K562 (cell line): ENCODE results near the gene SH3TC2. TPM values are rescaled to one million over a fixed set of nuclear protein-coding genes. Genes with fewer than 3 reads are reported as not detected.

ENCODE experiments used
- CC2D1A ChIP-seq: fragments of 450-650 bp; IDR thresholded peaks from 2 replicates; pipeline ENCODE4 v1.6.1; 2017; ENCODE audit warnings: mild to moderate bottlenecking
- GABPB1 ChIP-seq: sonication (generic); formaldehyde crosslinking; IDR thresholded peaks from 2 replicates; pipeline ENCODE4 v1.8.0; 2022; ENCODE audit warnings: mild to moderate bottlenecking, missing genetic modification reagents
- GTF2A2 ChIP-seq: IDR thresholded peaks from 2 replicates; pipeline ENCODE4 v1.6.1; 2016; ENCODE audit warnings: mild to moderate bottlenecking, missing genetic modification characterization, missing compliant biosample characterization
- JUN ChIP-seq, 2 experiments: sonication (generic) in 1 of 2; formaldehyde crosslinking in 1 of 2; IDR thresholded peaks; 2 replicates each; pipeline versions ENCODE4 v1.6.1 to v1.8.0; 2012 to 2022; ENCODE audit warnings: borderline replicate concordance in 2 of 2, mild to moderate bottlenecking in 2 of 2, improper control_type of control experiment in 1 of 2, low read depth in 1 of 2, low read length in 1 of 2, missing genetic modification reagents in 1 of 2
- KDM4B ChIP-seq, 2 experiments: fragments of 450-650 bp in 1 of 2; sonication (generic) in 1 of 2; IDR thresholded peaks; 2 replicates each; pipeline ENCODE4 v1.6.1; 2016 to 2017; ENCODE audit warnings: borderline replicate concordance in 2 of 2, antibody characterized with exemption in 1 of 2, low read depth in 1 of 2, mild to moderate bottlenecking in 1 of 2
- LCOR ChIP-seq: sonication (generic); formaldehyde crosslinking; IDR thresholded peaks from 2 replicates; pipeline ENCODE4 v1.8.0; 2022; ENCODE audit warnings: mild to moderate bottlenecking, missing genetic modification reagents
- MEIS2 ChIP-seq: fragments of 450-650 bp; IDR thresholded peaks from 2 replicates; pipeline ENCODE4 v1.6.1; 2014; ENCODE audit warnings: mild to moderate bottlenecking; ENCODE audit not compliant: partially characterized antibody
- NR2C2 ChIP-seq, 2 experiments: fragments of 200-800 bp in 1 of 2; sonication (Bioruptor generic) in 1 of 2; sonication (generic) in 1 of 2; formaldehyde crosslinking in 1 of 2; IDR thresholded peaks; 2 replicates each; pipeline versions ENCODE4 v1.6.1 to v1.8.0; 2016 to 2022; ENCODE audit warnings: mild to moderate bottlenecking in 1 of 2, missing compliant biosample characterization in 1 of 2, missing genetic modification characterization in 1 of 2, missing genetic modification reagents in 1 of 2
- RHOXF2B ChIP-seq: fragments of 250-450 bp; sonication (Bioruptor Pico); conservative IDR thresholded peaks from 2 replicates; pipeline ENCODE4 v1.5.1; 2021
- STAT5B ChIP-seq: fragments of 250-450 bp; sonication (Bioruptor Pico); IDR thresholded peaks from 2 replicates; pipeline ENCODE4 v1.8.0; 2021; ENCODE audit warnings: mild to moderate bottlenecking, inconsistent platforms
- TEAD4 ChIP-seq, 2 experiments: sonication (generic) in 1 of 2; formaldehyde crosslinking in 1 of 2; IDR thresholded peaks; 2 replicates each; pipeline versions ENCODE4 v1.6.1 to v1.8.0; 2012 to 2022; ENCODE audit warnings: borderline replicate concordance in 1 of 2, inconsistent platforms in 1 of 2, low read length in 1 of 2, mild to moderate bottlenecking in 1 of 2, missing genetic modification reagents in 1 of 2
- U2AF1 ChIP-seq: fragments of 200-400 bp; formaldehyde crosslinking; optimal IDR thresholded peaks from 2 replicates; pipeline ENCODE3; 2017; ENCODE audit warnings: mild to moderate bottlenecking, low read depth, low read length, moderate library complexity
- ZKSCAN3 ChIP-seq: fragments of 250-450 bp; sonication (Bioruptor Pico); IDR thresholded peaks from 2 replicates; pipeline ENCODE4 v1.4.0; 2020
- ZNF586 ChIP-seq: fragments of 450-650 bp; formaldehyde crosslinking; conservative IDR thresholded peaks from 2 replicates; pipeline ENCODE4 v1.4.0; 2020; ENCODE audit warnings: mild to moderate bottlenecking, moderate library complexity
- ZNF644 ChIP-seq: fragments of 200-800 bp; sonication (Bioruptor generic); IDR thresholded peaks from 2 replicates; pipeline ENCODE4 v1.6.1; 2016; ENCODE audit warnings: low read depth, missing genetic modification characterization, missing compliant biosample characterization
- ZNF778 ChIP-seq: fragments of 450-650 bp; formaldehyde crosslinking; IDR thresholded peaks from 2 replicates; pipeline ENCODE4 v1.4.0; 2020; ENCODE audit warnings: mild to moderate bottlenecking, moderate library complexity
- polyA plus RNA-seq, 8 experiments: library from polyadenylated mRNA; depleted of rRNA in 4 of 8; stranded (reverse) in 5 of 8; unstranded in 3 of 8; fragments of >200 nt; fragmentation: Nextera tagmentation in 2 of 8; fragmentation: Illumina TruSeq in 1 of 8; extraction: Ambion mirVana in 2 of 8; extraction: Trizol in 1 of 8; gene quantifications; 2 replicates each; pipeline versions ENCODE4 v1.2.1 to v1.2.3, GENCODE V29; 2011 to 2014; ENCODE audit warnings: inconsistent platforms in 1 of 8, missing spikeins in 1 of 8
- total RNA-seq, 7 experiments: library from RNA; depleted of rRNA in 6 of 7; stranded (reverse); fragments of >200 nt in 6 of 7; fragmentation: Illumina TruSeq in 2 of 7; extraction: Trizol in 2 of 7; gene quantifications; 2 replicates each; pipeline versions ENCODE4 v1.2.1 to v1.2.3, GENCODE V29; 2011 to 2021; ENCODE audit warnings: low replicate concordance in 1 of 7
- TF ChIP-seq, protein P1 (sequence below): fragments of 450-650 bp; IDR thresholded peaks from 2 replicates; pipeline ENCODE4 v1.6.1; 2016; ENCODE audit warnings: borderline replicate concordance
- TF ChIP-seq, protein P2 (sequence below): fragments of 250-450 bp; sonication (Bioruptor Pico); IDR thresholded peaks from 2 replicates; pipeline ENCODE4 v1.5.1; 2021; ENCODE audit warnings: mild to moderate bottlenecking

The SH3TC2 gene
- total and polyA plus RNA-seq, 9 of the 15 experiments (the other 6 are each of a cell fraction or from before 2014, with no cell fraction given), result 0.03 to 0.80 (median 0.55) TPM; not detected in 1

DNA sequence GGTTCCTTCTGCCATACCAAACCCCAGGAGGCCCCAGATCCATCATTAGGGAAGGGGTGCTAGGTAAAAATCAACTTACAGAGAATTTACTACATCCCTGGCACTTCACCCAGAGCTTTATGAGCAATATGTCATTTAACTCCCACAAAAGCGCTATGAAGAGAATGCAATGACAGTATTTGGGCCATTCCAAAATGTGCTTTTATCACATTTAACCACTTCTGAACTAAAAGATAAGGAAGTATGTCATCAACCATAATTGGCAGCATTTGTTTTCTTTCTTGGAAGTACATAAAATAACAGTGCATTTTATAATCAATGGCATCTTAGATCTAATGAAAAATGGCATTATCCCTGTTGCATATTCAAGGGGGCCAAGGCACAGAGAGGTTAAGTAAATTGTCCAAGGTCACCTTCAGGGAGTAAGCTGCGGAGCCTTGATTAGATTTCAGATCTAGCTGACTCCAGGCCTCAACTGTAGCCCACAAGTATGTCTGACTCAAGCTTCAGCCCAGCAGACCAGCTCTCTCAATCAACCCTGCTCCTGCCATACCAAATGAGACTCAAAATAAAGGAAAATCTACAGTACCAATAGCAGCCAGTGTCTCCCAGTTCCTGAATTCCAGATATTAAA lies 16.5 kb downstream of the SH3TC2 start (continued):
- TF ChIP-seq, protein P1, sequence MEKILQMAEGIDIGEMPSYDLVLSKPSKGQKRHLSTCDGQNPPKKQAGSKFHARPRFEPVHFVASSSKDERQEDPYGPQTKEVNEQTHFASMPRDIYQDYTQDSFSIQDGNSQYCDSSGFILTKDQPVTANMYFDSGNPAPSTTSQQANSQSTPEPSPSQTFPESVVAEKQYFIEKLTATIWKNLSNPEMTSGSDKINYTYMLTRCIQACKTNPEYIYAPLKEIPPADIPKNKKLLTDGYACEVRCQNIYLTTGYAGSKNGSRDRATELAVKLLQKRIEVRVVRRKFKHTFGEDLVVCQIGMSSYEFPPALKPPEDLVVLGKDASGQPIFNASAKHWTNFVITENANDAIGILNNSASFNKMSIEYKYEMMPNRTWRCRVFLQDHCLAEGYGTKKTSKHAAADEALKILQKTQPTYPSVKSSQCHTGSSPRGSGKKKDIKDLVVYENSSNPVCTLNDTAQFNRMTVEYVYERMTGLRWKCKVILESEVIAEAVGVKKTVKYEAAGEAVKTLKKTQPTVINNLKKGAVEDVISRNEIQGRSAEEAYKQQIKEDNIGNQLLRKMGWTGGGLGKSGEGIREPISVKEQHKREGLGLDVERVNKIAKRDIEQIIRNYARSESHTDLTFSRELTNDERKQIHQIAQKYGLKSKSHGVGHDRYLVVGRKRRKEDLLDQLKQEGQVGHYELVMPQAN, result no peak
- TF ChIP-seq GABPB1 (CRISPR knock-in tag) (no peak), MEIS2 (peak; percentile 45), ZNF586 (no peak), KDM4B (IDR thresholded peaks at IDR 0.05; ENCODE audit: borderline replicate concordance in 2 of 2, low read depth in 1 of 2) (no peak), NR2C2 (CRISPR knock-in tag; IDR thresholded peaks at IDR 0.05) (no peak), NR2C2 (tag; IDR thresholded peaks at IDR 0.05) (peak; percentile 28; the same call in 1 of the 2 replicates), U2AF1 (no peak), ZKSCAN3 (CRISPR knock-in tag) (no peak), RHOXF2B (CRISPR knock-in tag) (no peak), GTF2A2 (tag) (no peak), LCOR (CRISPR knock-in tag) (no peak), STAT5B (CRISPR knock-in tag) (no peak), CC2D1A (no peak), ZNF644 (tag) (0 out of 2 replicates have a peak, but pooled peaks have one; percentile 41), TEAD4 (IDR thresholded peaks at IDR 0.05; ENCODE audit: low read length) (peak; percentile 91), TEAD4 (CRISPR knock-in tag; IDR thresholded peaks at IDR 0.05; ENCODE audit: borderline replicate concordance) (no peak), ZNF778 (CRISPR knock-in tag) (no peak), JUN (IDR thresholded peaks at IDR 0.05; ENCODE audit: borderline replicate concordance, low read depth, low read length) (0 out of 2 replicates have a peak, but pooled peaks have one; percentile 50), JUN (CRISPR knock-in tag; IDR thresholded peaks at IDR 0.05; ENCODE audit: borderline replicate concordance) (no peak)
- TF ChIP-seq, protein P2, sequence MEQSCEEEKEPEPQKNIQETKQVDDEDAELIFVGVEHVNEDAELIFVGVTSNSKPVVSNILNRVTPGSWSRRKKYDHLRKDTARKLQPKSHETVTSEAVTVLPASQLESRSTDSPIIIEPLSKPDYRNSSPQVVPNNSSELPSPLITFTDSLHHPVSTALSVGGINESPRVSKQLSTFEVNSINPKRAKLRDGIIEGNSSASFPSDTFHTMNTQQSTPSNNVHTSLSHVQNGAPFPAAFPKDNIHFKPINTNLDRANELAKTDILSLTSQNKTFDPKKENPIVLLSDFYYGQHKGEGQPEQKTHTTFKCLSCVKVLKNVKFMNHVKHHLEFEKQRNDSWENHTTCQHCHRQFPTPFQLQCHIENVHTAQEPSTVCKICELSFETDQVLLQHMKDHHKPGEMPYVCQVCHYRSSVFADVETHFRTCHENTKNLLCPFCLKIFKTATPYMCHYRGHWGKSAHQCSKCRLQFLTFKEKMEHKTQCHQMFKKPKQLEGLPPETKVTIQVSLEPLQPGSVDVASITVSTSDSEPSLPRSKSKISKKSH, result no peak
